GM23338 (cell line): Measurements from ENCODE around the gene KCNQ5. TPM values are rescaled to one million over a fixed set of nuclear protein-coding genes. Genes with fewer than 3 reads are reported as not detected.

Source experiments
- ATAC-seq: fragments of 200-7000 bp; cut with Tn5 transposase; 3 replicates; pipeline ENCODE4 v1.9.1; 2020
- DNase-seq: peaks from one replicate; pipeline ENCODE4 v3.0.0-alpha.2; 2015; ENCODE audit warnings: low spot score
- H2AFZ ChIP-seq: fragments of 200-600 bp; sonication (generic); 2 replicates; pipeline ENCODE4 v1.8.0; 2016; ENCODE audit warnings: antibody characterized with exemption, mild to moderate bottlenecking, moderate library complexity
- H3F3A ChIP-seq: fragments of 200-600 bp; sonication (generic); replicated peaks from 2 replicates; pipeline ENCODE4 v1.8.0; 2017; ENCODE audit warnings: antibody characterized with exemption, mixed run types, low read depth
- H3K27ac ChIP-seq: fragments of 200-600 bp; sonication (generic); 2 replicates; pipeline ENCODE4 v1.6.1; 2016; ENCODE audit warnings: low read depth
- H3K27me3 ChIP-seq: fragments of 200-600 bp; sonication (generic); 2 replicates; pipeline ENCODE4 v1.8.0; 2016; ENCODE audit warnings: mild to moderate bottlenecking, mixed run types, moderate library complexity; ENCODE audit not compliant: insufficient read depth
- H3K36me3 ChIP-seq: fragments of 200-600 bp; sonication (generic); 2 replicates; pipeline ENCODE4 v1.8.0; 2016; ENCODE audit warnings: mild to moderate bottlenecking; ENCODE audit not compliant: insufficient read depth
- H3K4me1 ChIP-seq: fragments of 200-600 bp; sonication (generic); 2 replicates; pipeline ENCODE4 v1.8.0; 2016; ENCODE audit warnings: mild to moderate bottlenecking, moderate library complexity; ENCODE audit not compliant: insufficient read depth
- H3K4me2 ChIP-seq: fragments of 200-600 bp; sonication (generic); 2 replicates; pipeline ENCODE4 v1.7.1; 2017; ENCODE audit warnings: mixed run types
- H3K4me3 ChIP-seq: fragments of 200-600 bp; sonication (generic); 2 replicates; pipeline ENCODE4 v1.6.1; 2016; ENCODE audit warnings: mixed run types
- H3K79me2 ChIP-seq: fragments of 200-600 bp; sonication (generic); replicated peaks from 2 replicates; pipeline ENCODE4 v1.8.0; 2017; ENCODE audit warnings: mild to moderate bottlenecking; ENCODE audit not compliant: insufficient read depth
- H3K9me2 ChIP-seq: fragments of 200-600 bp; sonication (generic); 2 replicates; pipeline ENCODE4 v1.8.0; 2017; ENCODE audit not compliant: insufficient read depth
- H4K20me1 ChIP-seq: fragments of 200-600 bp; sonication (generic); replicated peaks from 2 replicates; pipeline ENCODE4 v1.8.0; 2017; ENCODE audit warnings: mild to moderate bottlenecking; ENCODE audit not compliant: insufficient read depth
- H3K27ac Mint-ChIP-seq: 2 replicates; pipeline ENCODE4 v1.8.0; 2020; ENCODE audit warnings: inconsistent platforms, mild to moderate bottlenecking, moderate library complexity, mixed read lengths
- H3K27me3 Mint-ChIP-seq: 3 replicates; pipeline ENCODE4 v1.8.0; 2022; ENCODE audit warnings: low read depth, mild to moderate bottlenecking, moderate library complexity, mixed read lengths, inconsistent platforms; ENCODE audit not compliant: insufficient read depth, poor library complexity
- H3K36me3 Mint-ChIP-seq: 3 replicates; pipeline ENCODE4 v1.8.0; 2021; ENCODE audit warnings: low read depth, mild to moderate bottlenecking, inconsistent platforms, moderate library complexity, mixed read lengths
- H3K4me1 Mint-ChIP-seq: 3 replicates; pipeline ENCODE4 v1.8.0; 2020; ENCODE audit warnings: mild to moderate bottlenecking, inconsistent platforms, mixed read lengths
- H3K4me3 Mint-ChIP-seq: 3 replicates; pipeline ENCODE4 v1.8.0; 2021; ENCODE audit warnings: moderate library complexity, mild to moderate bottlenecking, inconsistent platforms, mixed read lengths
- H3K9me3 Mint-ChIP-seq: 3 replicates; pipeline ENCODE4 v1.8.0; 2020; ENCODE audit warnings: moderate library complexity, mild to moderate bottlenecking, inconsistent platforms, mixed read lengths
- CREB1 ChIP-seq: fragments of 250-450 bp; sonication (Bioruptor Pico); IDR thresholded peaks from 2 replicates; pipeline ENCODE4 v1.5.0; 2020; ENCODE audit warnings: low read depth, mild to moderate bottlenecking, moderate library complexity
- EZH2 ChIP-seq: fragments of 200-600 bp; sonication (generic); IDR thresholded peaks from one replicate; pipeline ENCODE4 v1.8.0; 2017; ENCODE audit warnings: antibody characterized with exemption, mild to moderate bottlenecking, low read depth; ENCODE audit not compliant: unreplicated experiment
- EZH2phosphoT487 ChIP-seq: fragments of 200-600 bp; sonication (generic); IDR thresholded peaks from one replicate; pipeline ENCODE4 v1.8.1; 2018; ENCODE audit warnings: antibody characterized with exemption; ENCODE audit not compliant: unreplicated experiment
- JUNB ChIP-seq: IDR thresholded peaks from one replicate; pipeline ENCODE4 v1.6.1; 2016; ENCODE audit warnings: antibody characterized with exemption; ENCODE audit not compliant: unreplicated experiment
- NANOG ChIP-seq: IDR thresholded peaks from 2 replicates; pipeline ENCODE4 v1.6.1; 2016; ENCODE audit warnings: antibody characterized with exemption, borderline replicate concordance
- POLR2AphosphoS5 ChIP-seq: IDR thresholded peaks from 2 replicates; pipeline ENCODE4 v1.6.1; 2016; ENCODE audit warnings: antibody characterized with exemption, low read depth
- STAT1 ChIP-seq: IDR thresholded peaks from one replicate; pipeline ENCODE4 v1.6.1; 2016; ENCODE audit warnings: antibody characterized with exemption; ENCODE audit not compliant: unreplicated experiment
- ZNF114 ChIP-seq: fragments of 250-450 bp; sonication (Bioruptor Pico); IDR thresholded peaks from 2 replicates; pipeline ENCODE4 v1.5.0; 2020; ENCODE audit warnings: mild to moderate bottlenecking, moderate library complexity
- ZNF331 ChIP-seq: fragments of 250-450 bp; sonication (Bioruptor Pico); IDR thresholded peaks from 2 replicates; pipeline ENCODE4 v1.5.0; 2020; ENCODE audit warnings: low read depth, mild to moderate bottlenecking, moderate library complexity
- polyA plus RNA-seq: library from polyadenylated mRNA; unstranded; fragments of >200 nt; fragmentation: Nextera tagmentation; extraction: Ambion mirVana; gene quantifications from 2 replicates; pipeline ENCODE4 v1.2.1, GENCODE V29; 2016
- total RNA-seq: library from RNA; depleted of rRNA; stranded (reverse); fragments of >200 nt; shearing (Covaris generic); gene quantifications from 2 replicates; pipeline ENCODE4 v1.2.3, GENCODE V29; 2014
- TF ChIP-seq, protein P1 (sequence below): fragments of 250-450 bp; sonication (Bioruptor Pico); IDR thresholded peaks from 2 replicates; pipeline ENCODE4 v1.5.0; 2020; ENCODE audit warnings: mild to moderate bottlenecking, moderate library complexity
- TF ChIP-seq, protein P2 (sequence below), 2 experiments: fragments of 200-600 bp in 1 of 2; sonication (generic) in 1 of 2; conservative IDR thresholded peaks; 2 replicates each; pipeline versions ENCODE4 v1.5.1 to v1.6.1; 2016 to 2017; ENCODE audit warnings: antibody characterized with exemption in 2 of 2, low read depth in 2 of 2, mild to moderate bottlenecking in 2 of 2, moderate library complexity in 1 of 2
- TF ChIP-seq, protein P3 (sequence below): IDR thresholded peaks from 2 replicates; pipeline ENCODE4 v1.6.1; 2016; ENCODE audit warnings: antibody characterized with exemption

KCNQ5 gene
- total and polyA plus RNA-seq, 2 experiments from 2014 or later = 0.68 to 0.87 TPM

DNA sequence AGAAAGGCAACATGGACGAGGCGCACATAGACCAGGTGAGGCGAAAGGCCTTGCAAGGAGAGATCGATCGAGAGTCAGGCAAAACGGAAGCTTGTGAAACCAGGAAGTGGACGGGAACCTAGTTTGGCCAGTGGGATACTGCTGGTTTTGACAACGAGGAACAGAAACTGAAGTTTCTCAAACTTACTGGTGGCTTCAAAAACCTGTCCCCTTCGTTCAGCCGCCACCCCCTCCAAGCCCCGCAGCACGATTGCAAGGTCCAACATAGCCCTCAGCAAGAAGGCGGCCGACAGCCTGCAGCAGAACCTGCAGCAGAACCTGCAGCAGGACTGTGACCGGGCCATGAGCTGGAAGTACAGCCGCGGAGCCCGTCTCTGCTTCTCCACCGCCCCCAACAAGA, 365.4 kb downstream of the KCNQ5 start (continued):
- TF ChIP-seq, protein P1, sequence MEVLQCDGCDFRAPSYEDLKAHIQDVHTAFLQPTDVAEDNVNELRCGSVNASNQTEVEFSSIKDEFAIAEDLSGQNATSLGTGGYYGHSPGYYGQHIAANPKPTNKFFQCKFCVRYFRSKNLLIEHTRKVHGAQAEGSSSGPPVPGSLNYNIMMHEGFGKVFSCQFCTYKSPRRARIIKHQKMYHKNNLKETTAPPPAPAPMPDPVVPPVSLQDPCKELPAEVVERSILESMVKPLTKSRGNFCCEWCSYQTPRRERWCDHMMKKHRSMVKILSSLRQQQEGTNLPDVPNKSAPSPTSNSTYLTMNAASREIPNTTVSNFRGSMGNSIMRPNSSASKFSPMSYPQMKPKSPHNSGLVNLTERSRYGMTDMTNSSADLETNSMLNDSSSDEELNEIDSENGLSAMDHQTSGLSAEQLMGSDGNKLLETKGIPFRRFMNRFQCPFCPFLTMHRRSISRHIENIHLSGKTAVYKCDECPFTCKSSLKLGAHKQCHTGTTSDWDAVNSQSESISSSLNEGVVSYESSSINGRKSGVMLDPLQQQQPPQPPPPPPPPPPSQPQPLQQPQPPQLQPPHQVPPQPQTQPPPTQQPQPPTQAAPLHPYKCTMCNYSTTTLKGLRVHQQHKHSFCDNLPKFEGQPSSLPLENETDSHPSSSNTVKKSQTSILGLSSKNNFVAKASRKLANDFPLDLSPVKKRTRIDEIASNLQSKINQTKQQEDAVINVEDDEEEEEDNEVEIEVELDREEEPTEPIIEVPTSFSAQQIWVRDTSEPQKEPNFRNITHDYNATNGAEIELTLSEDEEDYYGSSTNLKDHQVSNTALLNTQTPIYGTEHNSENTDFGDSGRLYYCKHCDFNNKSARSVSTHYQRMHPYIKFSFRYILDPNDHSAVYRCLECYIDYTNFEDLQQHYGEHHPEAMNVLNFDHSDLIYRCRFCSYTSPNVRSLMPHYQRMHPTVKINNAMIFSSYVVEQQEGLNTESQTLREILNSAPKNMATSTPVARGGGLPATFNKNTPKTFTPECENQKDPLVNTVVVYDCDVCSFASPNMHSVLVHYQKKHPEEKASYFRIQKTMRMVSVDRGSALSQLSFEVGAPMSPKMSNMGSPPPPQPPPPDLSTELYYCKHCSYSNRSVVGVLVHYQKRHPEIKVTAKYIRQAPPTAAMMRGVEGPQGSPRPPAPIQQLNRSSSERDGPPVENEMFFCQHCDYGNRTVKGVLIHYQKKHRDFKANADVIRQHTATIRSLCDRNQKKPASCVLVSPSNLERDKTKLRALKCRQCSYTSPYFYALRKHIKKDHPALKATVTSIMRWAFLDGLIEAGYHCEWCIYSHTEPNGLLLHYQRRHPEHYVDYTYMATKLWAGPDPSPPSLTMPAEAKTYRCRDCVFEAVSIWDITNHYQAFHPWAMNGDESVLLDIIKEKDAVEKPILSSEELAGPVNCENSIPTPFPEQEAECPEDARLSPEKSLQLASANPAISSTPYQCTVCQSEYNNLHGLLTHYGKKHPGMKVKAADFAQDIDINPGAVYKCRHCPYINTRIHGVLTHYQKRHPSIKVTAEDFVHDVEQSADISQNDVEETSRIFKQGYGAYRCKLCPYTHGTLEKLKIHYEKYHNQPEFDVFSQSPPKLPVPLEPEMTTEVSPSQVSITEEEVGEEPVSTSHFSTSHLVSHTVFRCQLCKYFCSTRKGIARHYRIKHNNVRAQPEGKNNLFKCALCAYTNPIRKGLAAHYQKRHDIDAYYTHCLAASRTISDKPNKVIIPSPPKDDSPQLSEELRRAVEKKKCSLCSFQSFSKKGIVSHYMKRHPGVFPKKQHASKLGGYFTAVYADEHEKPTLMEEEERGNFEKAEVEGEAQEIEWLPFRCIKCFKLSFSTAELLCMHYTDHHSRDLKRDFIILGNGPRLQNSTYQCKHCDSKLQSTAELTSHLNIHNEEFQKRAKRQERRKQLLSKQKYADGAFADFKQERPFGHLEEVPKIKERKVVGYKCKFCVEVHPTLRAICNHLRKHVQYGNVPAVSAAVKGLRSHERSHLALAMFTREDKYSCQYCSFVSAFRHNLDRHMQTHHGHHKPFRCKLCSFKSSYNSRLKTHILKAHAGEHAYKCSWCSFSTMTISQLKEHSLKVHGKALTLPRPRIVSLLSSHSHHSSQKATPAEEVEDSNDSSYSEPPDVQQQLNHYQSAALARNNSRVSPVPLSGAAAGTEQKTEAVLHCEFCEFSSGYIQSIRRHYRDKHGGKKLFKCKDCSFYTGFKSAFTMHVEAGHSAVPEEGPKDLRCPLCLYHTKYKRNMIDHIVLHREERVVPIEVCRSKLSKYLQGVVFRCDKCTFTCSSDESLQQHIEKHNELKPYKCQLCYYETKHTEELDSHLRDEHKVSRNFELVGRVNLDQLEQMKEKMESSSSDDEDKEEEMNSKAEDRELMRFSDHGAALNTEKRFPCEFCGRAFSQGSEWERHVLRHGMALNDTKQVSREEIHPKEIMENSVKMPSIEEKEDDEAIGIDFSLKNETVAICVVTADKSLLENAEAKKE (CRISPR knock-in tag) = no peak
- TF ChIP-seq JUNB (no peak), EZH2phosphoT487 (no peak)

GRCh38 chr6:72999995-73000394, 378.1 kb downstream of the KCNQ5 start:
- no peak overlapping the region for H2AFZ ChIP-seq
- Mint-ChIP-seq H3K9me3 (no peaks in the 10 kb centered on the region), H3K27ac (no peak overlapping the region), H3K4me1 (peaks cover 1% of the 10 kb centered on the region; the same call in 1 of the 3 replicates), H3K36me3 (no peaks in the 10 kb centered on the region), H3K27me3 (no peaks in the 10 kb centered on the region), H3K4me3 (no peak overlapping the region)
- ATAC-seq (no peak), DNase-seq (no peak)
- no peaks in the 10 kb centered on the region for H3K36me3 ChIP-seq
- no peaks in the 10 kb centered on the region for H3K79me2 ChIP-seq
- no peaks in the 10 kb centered on the region for H3K4me1 ChIP-seq
- H3F3A ChIP-seq = no peaks in the 10 kb centered on the region
- no peaks in the 10 kb centered on the region for H3K27me3 ChIP-seq
- no peaks in the 10 kb centered on the region for H3K9me2 ChIP-seq
- no peak overlapping the region for H3K4me2 ChIP-seq
- H3K4me3 ChIP-seq = no peak overlapping the region
- no peak overlapping the region for H3K27ac ChIP-seq
- no peaks in the 10 kb centered on the region for H4K20me1 ChIP-seq
- no peak for TF ChIP-seq JUNB
- no peak for TF ChIP-seq EZH2phosphoT487
- no peak for TF ChIP-seq EZH2
- TF ChIP-seq STAT1 = no peak
- TF ChIP-seq POLR2AphosphoS5 = no peak
- TF ChIP-seq ZNF331 = no peak
- no peak for TF ChIP-seq NANOG
- no peak for TF ChIP-seq CREB1 (CRISPR knock-in tag)
- TF ChIP-seq, protein P2, sequence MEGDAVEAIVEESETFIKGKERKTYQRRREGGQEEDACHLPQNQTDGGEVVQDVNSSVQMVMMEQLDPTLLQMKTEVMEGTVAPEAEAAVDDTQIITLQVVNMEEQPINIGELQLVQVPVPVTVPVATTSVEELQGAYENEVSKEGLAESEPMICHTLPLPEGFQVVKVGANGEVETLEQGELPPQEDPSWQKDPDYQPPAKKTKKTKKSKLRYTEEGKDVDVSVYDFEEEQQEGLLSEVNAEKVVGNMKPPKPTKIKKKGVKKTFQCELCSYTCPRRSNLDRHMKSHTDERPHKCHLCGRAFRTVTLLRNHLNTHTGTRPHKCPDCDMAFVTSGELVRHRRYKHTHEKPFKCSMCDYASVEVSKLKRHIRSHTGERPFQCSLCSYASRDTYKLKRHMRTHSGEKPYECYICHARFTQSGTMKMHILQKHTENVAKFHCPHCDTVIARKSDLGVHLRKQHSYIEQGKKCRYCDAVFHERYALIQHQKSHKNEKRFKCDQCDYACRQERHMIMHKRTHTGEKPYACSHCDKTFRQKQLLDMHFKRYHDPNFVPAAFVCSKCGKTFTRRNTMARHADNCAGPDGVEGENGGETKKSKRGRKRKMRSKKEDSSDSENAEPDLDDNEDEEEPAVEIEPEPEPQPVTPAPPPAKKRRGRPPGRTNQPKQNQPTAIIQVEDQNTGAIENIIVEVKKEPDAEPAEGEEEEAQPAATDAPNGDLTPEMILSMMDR (conservative IDR thresholded peaks at IDR 0.05; ENCODE audit: low read depth in 2 of 2) = no peak
- no peak for TF ChIP-seq ZNF114 (CRISPR knock-in tag)
- TF ChIP-seq, protein P3, sequence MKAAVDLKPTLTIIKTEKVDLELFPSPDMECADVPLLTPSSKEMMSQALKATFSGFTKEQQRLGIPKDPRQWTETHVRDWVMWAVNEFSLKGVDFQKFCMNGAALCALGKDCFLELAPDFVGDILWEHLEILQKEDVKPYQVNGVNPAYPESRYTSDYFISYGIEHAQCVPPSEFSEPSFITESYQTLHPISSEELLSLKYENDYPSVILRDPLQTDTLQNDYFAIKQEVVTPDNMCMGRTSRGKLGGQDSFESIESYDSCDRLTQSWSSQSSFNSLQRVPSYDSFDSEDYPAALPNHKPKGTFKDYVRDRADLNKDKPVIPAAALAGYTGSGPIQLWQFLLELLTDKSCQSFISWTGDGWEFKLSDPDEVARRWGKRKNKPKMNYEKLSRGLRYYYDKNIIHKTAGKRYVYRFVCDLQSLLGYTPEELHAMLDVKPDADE = no peak
